Kidney epithelial cell (primary cell): ENCODE measurements around the gene ANKRD7. TPM values are rescaled to one million over a fixed set of nuclear protein-coding genes. Genes with fewer than 3 reads are reported as not detected.

Source experiments
- DNase-seq: peaks from one replicate; pipeline ENCODE4 v3.0.0-alpha.2; 2010; ENCODE audit warnings: low read depth
- H3K27me3 ChIP-seq: 2 replicates; pipeline ENCODE4 v1.6.0; 2011; ENCODE audit warnings: low read length; ENCODE audit not compliant: control insufficient read depth, insufficient read depth
- H3K36me3 ChIP-seq: 2 replicates; pipeline ENCODE4 v1.5.1; 2011; ENCODE audit warnings: low read length; ENCODE audit not compliant: control insufficient read depth, insufficient read depth
- H3K4me3 ChIP-seq: 2 replicates; pipeline ENCODE4 v1.5.1; 2011; ENCODE audit warnings: low read depth, mild to moderate bottlenecking, control low read depth, low read length
- CTCF ChIP-seq: IDR thresholded peaks from 2 replicates; pipeline ENCODE4 v1.5.1; 2011; ENCODE audit warnings: mild to moderate bottlenecking, moderate library complexity, low read length, control low read depth, inconsistent platforms; ENCODE audit not compliant: insufficient read depth, poor library complexity, severe bottlenecking
- total RNA-seq: library from RNA; depleted of rRNA; stranded (reverse); fragments of >200 nt; gene quantifications from 2 replicates; pipeline ENCODE4 v1.2.3, GENCODE V29; 2015

ANKRD7 gene
- total RNA-seq, 1 donor from 2014 or later: 1.0 TPM

- no peak for TF ChIP-seq CTCF
- no peaks in the 10 kb centered on the region for H3K27me3 ChIP-seq
- peak; percentile 95 for DNase-seq
- H3K36me3 ChIP-seq: no peaks in the 10 kb centered on the region
- H3K4me3 ChIP-seq: peak within 1 kb of the TSS; percentile 70
These were observed 40.5 kb upstream of the ANKRD7 start, which contains the start of gene LSM8 for GRCh38 chr7:118183786-118184564. Gene LSM8 (plus strand): TSS chr7:118184164. CDS start chr7:118184224, 60 bp downstream.

- H3K4me3 ChIP-seq: peak overlapping the region; percentile 70
- TF ChIP-seq CTCF: no peak
- H3K36me3 ChIP-seq: no peaks in the 10 kb centered on the region
- no peaks in the 10 kb centered on the region for H3K27me3 ChIP-seq
- DNase-seq: no peak
These were observed 40.0 kb upstream of the ANKRD7 start for GRCh38 chr7:118184565-118184940.

GRCh38 chr7:118185163-118185860 is 39.2 kb upstream of the ANKRD7 start:
- no peak for TF ChIP-seq CTCF
- no peaks in the 10 kb centered on the region for H3K36me3 ChIP-seq
- peak overlapping the region; percentile 70 for H3K4me3 ChIP-seq
- H3K27me3 ChIP-seq: no peaks in the 10 kb centered on the region
- DNase-seq: no peak

GRCh38 chr7:118186501-118186900 is 38.0 kb upstream of the ANKRD7 start:
- DNase-seq: no peak
- no peak for TF ChIP-seq CTCF

GRCh38 chr7:118194571-118194970 is 29.9 kb upstream of the ANKRD7 start:
- no peak for TF ChIP-seq CTCF
- Histone ChIP-seq H3K4me3 (no peak overlapping the region), H3K27me3 (no peaks in the 10 kb centered on the region), H3K36me3 (no peaks in the 10 kb centered on the region)
- no peak for DNase-seq

More at GRCh38 chr7:118186501-118186900, 38.0 kb upstream of the ANKRD7 start:
- H3K36me3 ChIP-seq: no peaks in the 10 kb centered on the region
- no peaks in the 10 kb centered on the region for H3K27me3 ChIP-seq
- no peak overlapping the region for H3K4me3 ChIP-seq
